Psoas muscle (tissue), 8 donors: ENCODE results near the gene STAM2. TPM values are rescaled to one million over a fixed set of nuclear protein-coding genes. Genes with fewer than 3 reads are reported as not detected.

Experiments
- ATAC-seq, 4 donors: fragments of 200-7000 bp; cut with Tn5 transposase; one replicate each; pipeline ENCODE4 v1.9.1; 2020; ENCODE audit warnings: moderate library complexity in 3 of 4, mild to moderate bottlenecking in 2 of 4
- DNase-seq, 2 donors: peaks; one replicate each; pipeline ENCODE4 v3.0.0-alpha.2; 2020
- H3K27ac ChIP-seq: fragments of 200-600 bp; one replicate; pipeline ENCODE4 v1.8.0; 2022
- H3K27me3 ChIP-seq, 3 donors: fragments of 200-600 bp in 1 of 3; one replicate each; pipeline versions ENCODE4 v1.6.1 to v1.8.0; 2013 to 2022; ENCODE audit warnings: low read length in 2 of 3, mild to moderate bottlenecking in 2 of 3, moderate library complexity in 1 of 3; ENCODE audit not compliant: insufficient read depth in 3 of 3
- H3K36me3 ChIP-seq, 2 donors: fragments of 200-600 bp in 1 of 2; one replicate each; pipeline versions ENCODE4 v1.6.1 to v1.8.0; 2013 to 2022; ENCODE audit warnings: low read depth in 1 of 2, mild to moderate bottlenecking in 1 of 2, moderate library complexity in 1 of 2; ENCODE audit not compliant: insufficient read depth in 1 of 2
- H3K4me1 ChIP-seq: fragments of 200-600 bp; one replicate; pipeline ENCODE4 v1.8.0; 2022
- H3K4me3 ChIP-seq: fragments of 200-600 bp; one replicate; pipeline ENCODE4 v1.8.0; 2022; ENCODE audit warnings: mild to moderate bottlenecking
- H3K9me3 ChIP-seq: fragments of 200-600 bp; one replicate; pipeline ENCODE4 v1.8.0; 2022
- WGBS, 3 donors: extraction: QIAGEN DNeasy Blood & Tissue Kit; methylation state at CpG; one replicate each; pipeline versions ENCODE4 v1.1.6 to v1.1.7; 2013; 5-methylcytosine and 5-hydroxymethylcytosine counted together
- intact Hi-C, 2 donors: fragments of 100-400 bp; cut with DNase I; formaldehyde crosslinking; loops; one replicate each; pipeline versions ENCODE4 v1.11.0 to v1.14.2; 2022
- long read RNA-seq, 2 donors: library from polyadenylated mRNA; unstranded; transcript quantifications; one replicate each; pipeline ENCODE4 v2.0.0, GENCODE V29; 2021
- polyA plus RNA-seq, 3 donors: library from polyadenylated mRNA; stranded (reverse); fragments of 200-250 nt; gene quantifications; one replicate each; pipeline ENCODE4 v1.2.3, GENCODE V29; 2013
- total RNA-seq, 4 donors: library from RNA; stranded (reverse); fragmentation: NEBNext Ultra II Directional in 2 of 4; extraction: Animal tissue kit (Norgen Biotek cat#: 25700) in 2 of 4; gene quantifications; one replicate each; pipeline versions ENCODE4 v1.2.1 to v1.2.4, GENCODE V29; 2021 to 2023
- TF ChIP-seq, protein P1 (sequence below): fragments of 200-600 bp; IDR thresholded peaks from one replicate; pipeline ENCODE4 v1.8.0; 2022; ENCODE audit warnings: antibody characterized with exemption
- donor health status: healthy with polysubstance abuse.
- donor health status: DM: no; HTN: no; CAD: no; lungs with moderate emphysema.
- donor health status: Bipolar disorder and iron deficiency.
- donor health status: healthy.
- donor health status: DM: yes; HTN: yes; CAD: no.
- donor health status: DM: no; HTN: no; CAD: no.
- donor health status: DM: no; HTN: no; CAD: no.
- donor health status: DM: yes; HTN: yes; CAD: no.

STAM2 gene
- total RNA-seq (10 to 100 TPM; 15.5 to 21.1 (median 18.0) TPM), polyA plus RNA-seq (10 to 100 TPM in 2 of 3 donors, 1 to 10 TPM in 1; 6.8 to 15.5 (median 11.4) TPM)
- long read RNA-seq, donor 1, full-length matches to known transcripts, result 1 of 2 reads
- long read RNA-seq, donor 1, partial matches to known transcripts, result 0 of 2 reads
- long read RNA-seq, donor 1, other reads (novel, unspliced or antisense), result 1 of 2 reads
- long read RNA-seq, donor 2, full-length matches to known transcripts, result 6 of 8 reads
- long read RNA-seq, donor 2, partial matches to known transcripts, result 0 of 8 reads
- long read RNA-seq, donor 2, other reads (novel, unspliced or antisense), result 2 of 8 reads

DNA sequence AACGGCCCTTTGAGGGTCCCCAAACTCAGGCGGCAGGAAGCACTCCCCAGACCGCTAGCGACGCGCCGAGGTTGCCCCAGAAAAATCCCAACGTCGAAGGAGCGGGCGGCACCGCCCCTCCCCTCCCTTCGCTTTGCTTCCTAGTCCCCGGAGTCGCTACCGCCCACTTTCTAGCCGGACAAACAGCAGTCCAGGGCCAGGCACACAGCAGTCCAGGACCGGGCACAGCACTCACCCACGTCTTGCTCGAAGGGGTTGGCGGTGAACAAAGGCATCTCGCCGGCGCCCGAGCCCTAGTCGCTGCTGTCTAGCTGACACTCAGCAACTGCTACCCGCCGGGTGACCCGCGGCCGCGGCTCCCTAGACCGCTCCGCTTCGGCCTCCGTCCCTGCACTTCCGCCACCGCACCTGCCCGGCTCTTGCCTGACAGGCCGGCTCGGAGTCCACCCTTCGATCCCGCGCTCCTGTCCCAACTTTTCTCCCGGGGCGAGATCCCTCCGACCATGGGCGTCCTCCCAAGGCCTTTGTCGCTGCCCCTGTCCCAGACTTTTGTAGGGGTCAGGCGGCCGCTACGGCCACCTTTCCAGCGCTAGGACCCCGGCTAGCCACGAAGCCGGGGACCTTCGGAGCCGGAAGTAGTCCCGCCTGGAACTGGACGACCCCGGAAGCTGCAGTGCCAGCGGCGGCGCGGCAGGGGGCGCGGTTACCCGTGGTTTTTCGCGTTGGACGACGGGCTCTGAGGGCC lies at the start of gene STAM2:
Gene STAM2 (minus strand): TSS at position 396 of the 745 bp plus-strand sequence. CDS start 121 bp downstream, at position 275.
- Histone ChIP-seq H3K27ac (peak within 1 kb of the TSS; percentile 94), H3K36me3 (no peaks in the 10 kb centered on the region), H3K4me3 (peak within 1 kb of the TSS; percentile 75), H3K4me1 (peaks cover 30% of the 10 kb centered on the region), H3K27me3 (no peaks in the 10 kb centered on the region), H3K9me3 (no peaks in the 10 kb centered on the region)
- ATAC-seq (peak; percentile 94 to 95 (median 94)), DNase-seq (peak; percentile 93 to 97)
- 0% methylated on average over 67 to 72 of the region's 72 CpGs for WGBS, 3 donors
- TF ChIP-seq, protein P1, sequence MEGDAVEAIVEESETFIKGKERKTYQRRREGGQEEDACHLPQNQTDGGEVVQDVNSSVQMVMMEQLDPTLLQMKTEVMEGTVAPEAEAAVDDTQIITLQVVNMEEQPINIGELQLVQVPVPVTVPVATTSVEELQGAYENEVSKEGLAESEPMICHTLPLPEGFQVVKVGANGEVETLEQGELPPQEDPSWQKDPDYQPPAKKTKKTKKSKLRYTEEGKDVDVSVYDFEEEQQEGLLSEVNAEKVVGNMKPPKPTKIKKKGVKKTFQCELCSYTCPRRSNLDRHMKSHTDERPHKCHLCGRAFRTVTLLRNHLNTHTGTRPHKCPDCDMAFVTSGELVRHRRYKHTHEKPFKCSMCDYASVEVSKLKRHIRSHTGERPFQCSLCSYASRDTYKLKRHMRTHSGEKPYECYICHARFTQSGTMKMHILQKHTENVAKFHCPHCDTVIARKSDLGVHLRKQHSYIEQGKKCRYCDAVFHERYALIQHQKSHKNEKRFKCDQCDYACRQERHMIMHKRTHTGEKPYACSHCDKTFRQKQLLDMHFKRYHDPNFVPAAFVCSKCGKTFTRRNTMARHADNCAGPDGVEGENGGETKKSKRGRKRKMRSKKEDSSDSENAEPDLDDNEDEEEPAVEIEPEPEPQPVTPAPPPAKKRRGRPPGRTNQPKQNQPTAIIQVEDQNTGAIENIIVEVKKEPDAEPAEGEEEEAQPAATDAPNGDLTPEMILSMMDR, result peak; percentile 96
- intact Hi-C loops, result loop anchor here (2.0 to 5.0 kb wide), 4 partner anchors 138 to 542 kb away; partner anchors contain the start of genes PRPF40A (in 2 of the 2) and ARL6IP6 (in 1 of the 2)

- Histone ChIP-seq H3K36me3 (no peaks in the 10 kb centered on the region), H3K27me3 (no peaks in the 10 kb centered on the region), H3K9me3 (no peaks in the 10 kb centered on the region), H3K4me3 (no peak overlapping the region), H3K4me1 (peaks cover 9% of the 10 kb centered on the region), H3K27ac (no peak overlapping the region)
- DNase-seq (no peak), ATAC-seq (peak in 1 of 4 donors; percentile 24)
- intact Hi-C loops, result no loop called here
- 48 to 58% (median 50%) methylated on average over 2 of the region's 2 CpGs for WGBS, 3 donors
- TF ChIP-seq, protein P1, result no peak
Measured at GRCh38 chr2:152223977-152224376, 48.4 kb upstream of the STAM2 start.

DNA sequence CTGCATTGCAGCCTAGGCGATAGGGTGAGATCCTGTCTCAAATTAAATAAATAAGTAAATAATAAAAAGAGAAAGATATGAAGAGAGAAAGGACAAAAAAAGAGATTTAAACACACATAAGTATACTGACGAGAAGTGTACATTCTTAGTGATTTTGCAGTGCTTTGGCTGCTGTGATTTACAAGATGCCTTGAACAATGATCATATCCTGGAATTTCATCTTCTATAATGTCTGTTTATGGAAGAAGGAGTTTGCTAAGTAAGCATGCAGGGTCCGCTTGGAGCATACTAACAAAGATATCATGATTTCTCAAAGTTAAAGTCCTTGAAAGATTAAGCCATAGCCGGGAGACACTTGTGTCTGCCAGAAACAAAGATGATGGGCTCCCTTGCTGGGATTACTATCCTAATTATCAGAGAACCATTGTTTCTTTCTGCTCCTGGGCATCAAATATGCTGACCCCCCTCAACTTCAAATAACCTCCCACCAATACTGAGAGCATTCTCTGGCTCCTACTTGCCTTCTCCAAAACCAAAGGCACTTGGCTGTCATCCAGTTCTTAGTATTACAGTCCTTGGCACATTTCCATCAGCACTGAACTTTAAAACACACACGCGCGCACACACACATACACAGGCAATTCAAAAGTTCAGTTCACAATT lies 47.5 kb upstream of the STAM2 start:
- Histone ChIP-seq H3K9me3 (no peaks in the 10 kb centered on the region), H3K27ac (no peak overlapping the region), H3K36me3 (no peaks in the 10 kb centered on the region), H3K27me3 (no peaks in the 10 kb centered on the region), H3K4me1 (peaks cover 9% of the 10 kb centered on the region), H3K4me3 (no peak overlapping the region)
- intact Hi-C loops, result no loop called here
- ATAC-seq (peak in 2 of 4 donors; percentile 55 to 77), DNase-seq (peak; percentile 31 to 51)
- TF ChIP-seq, protein P1, result no peak
- WGBS, 3 donors, result 26 to 37% (median 27%) methylated on average over 7 of the region's 7 CpGs

- no peaks in the 10 kb centered on the region for H3K36me3 ChIP-seq
- H3K4me1 ChIP-seq, result peaks cover 9% of the 10 kb centered on the region
- ATAC-seq (no peak), DNase-seq (no peak)
- H3K27me3 ChIP-seq, result no peaks in the 10 kb centered on the region
- intact Hi-C loops, result no loop called here
- H3K27ac ChIP-seq, result no peak overlapping the region
- H3K9me3 ChIP-seq, result no peaks in the 10 kb centered on the region
- 61 to 68% (median 61%) methylated on average over 3 of the region's 3 CpGs for WGBS, 3 donors
- H3K4me3 ChIP-seq, result no peak overlapping the region
- TF ChIP-seq, protein P1, result no peak
Measured at GRCh38 chr2:152221839-152222238, 46.3 kb upstream of the STAM2 start.
